Activated B cell treated with CpG ODN at 0.5 μM for 24 hours (primary cell): ENCODE data around the gene SPSB1. TPM values are rescaled to one million over a fixed set of nuclear protein-coding genes. Genes with fewer than 3 reads are reported as not detected.

ENCODE experiments used
- ATAC-seq: fragments of 200-7000 bp; cut with Tn5 transposase; one replicate; pipeline ENCODE4 v1.10.0; 2021; ENCODE audit warnings: low read depth, mild to moderate bottlenecking, moderate library complexity
- CTCF ChIA-PET: fragments of 350-600 bp; sonication (Branson Sonifier 250); formaldehyde crosslinking; loops from one replicate; lab custom pipeline; 2021; ENCODE audit warnings: antibody characterized with exemption; lab: Charles Lee
- POLR2A ChIA-PET: fragments of 350-600 bp; sonication (Branson Sonifier 250); formaldehyde crosslinking; loops from one replicate; lab custom pipeline; 2021; ENCODE audit warnings: antibody characterized with exemption; lab: Charles Lee
- DNase-seq: peaks from one replicate; pipeline ENCODE4 v3.0.0; 2022
- H3K27ac Mint-ChIP-seq: one replicate; pipeline ENCODE4 v1.8.0; 2020; ENCODE audit warnings: mixed read lengths
- H3K27me3 Mint-ChIP-seq: one replicate; pipeline ENCODE4 v1.8.0; 2021; ENCODE audit warnings: mixed read lengths
- H3K36me3 Mint-ChIP-seq: one replicate; pipeline ENCODE4 v1.8.0; 2021; ENCODE audit warnings: low read depth, mixed read lengths
- H3K4me1 Mint-ChIP-seq: one replicate; pipeline ENCODE4 v1.8.0; 2021; ENCODE audit warnings: mixed read lengths
- H3K4me3 Mint-ChIP-seq: one replicate; pipeline ENCODE4 v1.8.0; 2020; ENCODE audit warnings: mild to moderate bottlenecking, mixed read lengths
- H3K9me3 Mint-ChIP-seq: one replicate; pipeline ENCODE4 v1.8.0; 2020; ENCODE audit warnings: mixed read lengths
- intact Hi-C: fragments of 100-400 bp; cut with micrococcal nuclease; formaldehyde crosslinking; loops from one replicate; pipeline ENCODE4 v1.15.1; 2024
- total RNA-seq: library from RNA; stranded (reverse); gene quantifications from 2 replicates; pipeline ENCODE4 v1.2.3, GENCODE V29; 2022
- TF ChIP-seq, protein P1 (sequence below): fragments of 200-600 bp; IDR thresholded peaks from one replicate; pipeline ENCODE4 v1.8.0; 2022; ENCODE audit warnings: antibody characterized with exemption, mild to moderate bottlenecking

The SPSB1 gene
- total RNA-seq, 1 donor from 2014 or later, result 6.1 TPM

DNA sequence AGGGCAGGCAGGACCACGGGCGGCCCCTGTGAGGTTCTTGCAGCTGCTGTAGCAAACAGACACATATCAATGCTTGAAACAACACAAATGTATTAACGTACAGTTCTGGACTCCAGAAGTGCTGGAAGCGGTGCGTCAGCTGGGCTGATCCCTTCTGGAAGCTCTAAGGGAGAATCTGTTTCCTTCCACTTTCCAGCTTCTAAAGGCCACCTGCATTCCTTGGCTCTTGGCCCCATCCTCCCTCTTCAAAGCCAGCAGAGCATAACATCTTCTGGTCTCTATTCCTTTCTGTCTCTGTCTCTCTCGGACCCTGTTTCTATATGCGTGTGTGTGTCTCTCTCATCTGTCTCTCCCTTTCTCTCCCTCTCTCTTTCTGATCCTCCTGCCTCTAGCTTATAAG, 102.3 kb downstream of the SPSB1 start:
- no peak for ATAC-seq
- Mint-ChIP-seq H3K4me3 (no peak overlapping the region), H3K4me1 (peaks cover 6% of the 10 kb centered on the region), H3K27me3 (no peaks in the 10 kb centered on the region), H3K36me3 (no peaks in the 10 kb centered on the region), H3K9me3 (peaks cover 3% of the 10 kb centered on the region), H3K27ac (no peak overlapping the region)
- CTCF ChIA-PET, result no interaction called here
- POLR2A ChIA-PET, result interaction anchor here (1.3 to 1.6 kb wide), 2 partner anchors 18 to 31 kb away, joined by 3 to 4 read pairs; no protein-coding TSS in a partner anchor
- DNase-seq, result no peak
- TF ChIP-seq, protein P1, sequence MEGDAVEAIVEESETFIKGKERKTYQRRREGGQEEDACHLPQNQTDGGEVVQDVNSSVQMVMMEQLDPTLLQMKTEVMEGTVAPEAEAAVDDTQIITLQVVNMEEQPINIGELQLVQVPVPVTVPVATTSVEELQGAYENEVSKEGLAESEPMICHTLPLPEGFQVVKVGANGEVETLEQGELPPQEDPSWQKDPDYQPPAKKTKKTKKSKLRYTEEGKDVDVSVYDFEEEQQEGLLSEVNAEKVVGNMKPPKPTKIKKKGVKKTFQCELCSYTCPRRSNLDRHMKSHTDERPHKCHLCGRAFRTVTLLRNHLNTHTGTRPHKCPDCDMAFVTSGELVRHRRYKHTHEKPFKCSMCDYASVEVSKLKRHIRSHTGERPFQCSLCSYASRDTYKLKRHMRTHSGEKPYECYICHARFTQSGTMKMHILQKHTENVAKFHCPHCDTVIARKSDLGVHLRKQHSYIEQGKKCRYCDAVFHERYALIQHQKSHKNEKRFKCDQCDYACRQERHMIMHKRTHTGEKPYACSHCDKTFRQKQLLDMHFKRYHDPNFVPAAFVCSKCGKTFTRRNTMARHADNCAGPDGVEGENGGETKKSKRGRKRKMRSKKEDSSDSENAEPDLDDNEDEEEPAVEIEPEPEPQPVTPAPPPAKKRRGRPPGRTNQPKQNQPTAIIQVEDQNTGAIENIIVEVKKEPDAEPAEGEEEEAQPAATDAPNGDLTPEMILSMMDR, result no peak
- intact Hi-C loops, result no loop called here

DNA sequence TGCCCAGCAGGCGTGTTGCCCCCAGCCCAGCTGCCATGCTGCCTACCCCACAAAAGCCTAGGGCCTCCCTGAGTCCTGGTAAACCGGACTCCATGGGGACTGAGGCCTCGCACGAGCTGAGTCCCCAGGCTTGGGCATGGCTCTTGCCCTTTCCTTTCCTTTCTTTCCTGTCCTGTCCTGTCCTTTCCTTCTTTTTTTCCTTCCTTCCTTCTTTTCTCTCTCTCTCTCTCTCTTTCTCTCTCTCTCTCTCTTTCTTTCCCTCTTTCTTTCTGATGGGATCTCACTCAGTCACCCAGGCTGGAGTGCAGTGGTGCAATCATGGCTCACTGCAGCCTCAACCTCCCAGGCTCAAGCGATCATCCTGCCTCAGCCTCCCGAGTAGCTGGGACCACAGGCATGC, 104.4 kb downstream of the SPSB1 start:
- H3K36me3 Mint-ChIP-seq, result no peaks in the 10 kb centered on the region
- H3K27me3 Mint-ChIP-seq, result no peaks in the 10 kb centered on the region
- POLR2A ChIA-PET, result no interaction called here
- CTCF ChIA-PET, result no interaction called here
- peaks cover 11% of the 10 kb centered on the region for H3K4me1 Mint-ChIP-seq
- intact Hi-C loops, result no loop called here
- no peak for DNase-seq
- ATAC-seq, result no peak
- peaks cover 3% of the 10 kb centered on the region for H3K9me3 Mint-ChIP-seq
- H3K4me3 Mint-ChIP-seq, result no peak overlapping the region
- no peak overlapping the region for H3K27ac Mint-ChIP-seq
- TF ChIP-seq, protein P1, result no peak

DNA sequence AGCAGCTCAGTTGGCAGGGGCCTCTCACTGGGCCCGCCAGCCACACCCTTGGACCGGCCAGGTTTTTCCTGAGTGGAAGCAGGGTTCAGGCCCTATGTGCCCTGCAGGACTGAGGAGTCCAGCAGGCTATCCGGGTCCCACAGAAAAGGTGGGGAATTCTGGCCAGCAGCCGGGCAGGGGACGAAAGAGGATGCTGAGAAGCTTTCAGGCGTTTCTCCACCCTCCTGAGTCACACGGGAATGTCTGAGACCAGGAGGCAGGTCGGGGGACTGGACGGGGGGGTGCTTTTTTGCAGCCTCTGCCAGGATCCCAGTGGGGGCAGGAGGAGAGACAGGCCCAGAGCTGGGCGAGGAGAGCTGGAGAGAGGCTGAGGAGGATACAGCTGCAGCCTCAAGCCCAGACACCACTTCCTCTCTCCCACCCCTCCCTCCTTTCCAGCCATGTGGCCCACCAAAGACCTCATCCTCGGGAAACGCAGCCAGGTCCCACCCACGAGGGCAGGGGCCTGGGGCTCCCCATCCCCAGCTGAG, 105.4 kb downstream of the SPSB1 start:
- Mint-ChIP-seq H3K27ac (no peak overlapping the region), H3K4me3 (no peak overlapping the region), H3K36me3 (no peaks in the 10 kb centered on the region), H3K4me1 (peaks cover 13% of the 10 kb centered on the region), H3K9me3 (peaks cover 3% of the 10 kb centered on the region), H3K27me3 (no peaks in the 10 kb centered on the region)
- ChIA-PET CTCF (interaction anchor here (1.1 kb wide), 1 partner anchor 57 kb away, joined by 3 read pairs; no protein-coding TSS in a partner anchor), POLR2A (no interaction called here)
- intact Hi-C loops, result no loop called here
- TF ChIP-seq, protein P1, result no peak
- ATAC-seq, result no peak
- no peak for DNase-seq

GRCh38 chr1:9399510-9400424, 107.1 kb downstream of the SPSB1 start:
- Mint-ChIP-seq H3K27ac (no peak overlapping the region), H3K4me1 (peaks cover 13% of the 10 kb centered on the region), H3K4me3 (no peak overlapping the region), H3K9me3 (peaks cover 3% of the 10 kb centered on the region), H3K36me3 (no peaks in the 10 kb centered on the region), H3K27me3 (no peaks in the 10 kb centered on the region)
- ATAC-seq (peak; percentile 49), DNase-seq (no peak)
- POLR2A ChIA-PET, result interaction anchor here (0.6 to 1.7 kb wide), 6 partner anchors 9 to 98 kb away, joined by 3 to 9 read pairs (median 4); no protein-coding TSS in a partner anchor
- CTCF ChIA-PET, result interaction anchor here (1.0 to 1.6 kb wide), 3 partner anchors 56 to 110 kb away, joined by 3 to 8 read pairs (median 4); no protein-coding TSS in a partner anchor
- TF ChIP-seq, protein P1, result no peak
- intact Hi-C loops, result no loop called here
